GM23338 (cell line): ENCODE results near the gene AP2B1. TPM values are rescaled to one million over a fixed set of nuclear protein-coding genes. Genes with fewer than 3 reads are reported as not detected.

Experiments
- ATAC-seq: fragments of 200-7000 bp; cut with Tn5 transposase; 3 replicates; pipeline ENCODE4 v1.9.1; 2020
- DNase-seq: peaks from one replicate; pipeline ENCODE4 v3.0.0-alpha.2; 2015; ENCODE audit warnings: low spot score
- H2AFZ ChIP-seq: fragments of 200-600 bp; sonication (generic); 2 replicates; pipeline ENCODE4 v1.8.0; 2016; ENCODE audit warnings: antibody characterized with exemption, mild to moderate bottlenecking, moderate library complexity
- H3F3A ChIP-seq: fragments of 200-600 bp; sonication (generic); replicated peaks from 2 replicates; pipeline ENCODE4 v1.8.0; 2017; ENCODE audit warnings: antibody characterized with exemption, mixed run types, low read depth
- H3K27ac ChIP-seq: fragments of 200-600 bp; sonication (generic); 2 replicates; pipeline ENCODE4 v1.6.1; 2016; ENCODE audit warnings: low read depth
- H3K27me3 ChIP-seq: fragments of 200-600 bp; sonication (generic); 2 replicates; pipeline ENCODE4 v1.8.0; 2016; ENCODE audit warnings: mild to moderate bottlenecking, mixed run types, moderate library complexity; ENCODE audit not compliant: insufficient read depth
- H3K36me3 ChIP-seq: fragments of 200-600 bp; sonication (generic); 2 replicates; pipeline ENCODE4 v1.8.0; 2016; ENCODE audit warnings: mild to moderate bottlenecking; ENCODE audit not compliant: insufficient read depth
- H3K4me1 ChIP-seq: fragments of 200-600 bp; sonication (generic); 2 replicates; pipeline ENCODE4 v1.8.0; 2016; ENCODE audit warnings: mild to moderate bottlenecking, moderate library complexity; ENCODE audit not compliant: insufficient read depth
- H3K4me2 ChIP-seq: fragments of 200-600 bp; sonication (generic); 2 replicates; pipeline ENCODE4 v1.7.1; 2017; ENCODE audit warnings: mixed run types
- H3K4me3 ChIP-seq: fragments of 200-600 bp; sonication (generic); 2 replicates; pipeline ENCODE4 v1.6.1; 2016; ENCODE audit warnings: mixed run types
- H3K79me2 ChIP-seq: fragments of 200-600 bp; sonication (generic); replicated peaks from 2 replicates; pipeline ENCODE4 v1.8.0; 2017; ENCODE audit warnings: mild to moderate bottlenecking; ENCODE audit not compliant: insufficient read depth
- H3K9me2 ChIP-seq: fragments of 200-600 bp; sonication (generic); 2 replicates; pipeline ENCODE4 v1.8.0; 2017; ENCODE audit not compliant: insufficient read depth
- H4K20me1 ChIP-seq: fragments of 200-600 bp; sonication (generic); replicated peaks from 2 replicates; pipeline ENCODE4 v1.8.0; 2017; ENCODE audit warnings: mild to moderate bottlenecking; ENCODE audit not compliant: insufficient read depth
- H3K27ac Mint-ChIP-seq: 2 replicates; pipeline ENCODE4 v1.8.0; 2020; ENCODE audit warnings: inconsistent platforms, mild to moderate bottlenecking, moderate library complexity, mixed read lengths
- H3K27me3 Mint-ChIP-seq: 3 replicates; pipeline ENCODE4 v1.8.0; 2022; ENCODE audit warnings: low read depth, mild to moderate bottlenecking, moderate library complexity, mixed read lengths, inconsistent platforms; ENCODE audit not compliant: insufficient read depth, poor library complexity
- H3K36me3 Mint-ChIP-seq: 3 replicates; pipeline ENCODE4 v1.8.0; 2021; ENCODE audit warnings: low read depth, mild to moderate bottlenecking, inconsistent platforms, moderate library complexity, mixed read lengths
- H3K4me1 Mint-ChIP-seq: 3 replicates; pipeline ENCODE4 v1.8.0; 2020; ENCODE audit warnings: mild to moderate bottlenecking, inconsistent platforms, mixed read lengths
- H3K4me3 Mint-ChIP-seq: 3 replicates; pipeline ENCODE4 v1.8.0; 2021; ENCODE audit warnings: moderate library complexity, mild to moderate bottlenecking, inconsistent platforms, mixed read lengths
- H3K9me3 Mint-ChIP-seq: 3 replicates; pipeline ENCODE4 v1.8.0; 2020; ENCODE audit warnings: moderate library complexity, mild to moderate bottlenecking, inconsistent platforms, mixed read lengths
- CREB1 ChIP-seq: fragments of 250-450 bp; sonication (Bioruptor Pico); IDR thresholded peaks from 2 replicates; pipeline ENCODE4 v1.5.0; 2020; ENCODE audit warnings: low read depth, mild to moderate bottlenecking, moderate library complexity
- EZH2 ChIP-seq: fragments of 200-600 bp; sonication (generic); IDR thresholded peaks from one replicate; pipeline ENCODE4 v1.8.0; 2017; ENCODE audit warnings: antibody characterized with exemption, mild to moderate bottlenecking, low read depth; ENCODE audit not compliant: unreplicated experiment
- EZH2phosphoT487 ChIP-seq: fragments of 200-600 bp; sonication (generic); IDR thresholded peaks from one replicate; pipeline ENCODE4 v1.8.1; 2018; ENCODE audit warnings: antibody characterized with exemption; ENCODE audit not compliant: unreplicated experiment
- JUNB ChIP-seq: IDR thresholded peaks from one replicate; pipeline ENCODE4 v1.6.1; 2016; ENCODE audit warnings: antibody characterized with exemption; ENCODE audit not compliant: unreplicated experiment
- NANOG ChIP-seq: IDR thresholded peaks from 2 replicates; pipeline ENCODE4 v1.6.1; 2016; ENCODE audit warnings: antibody characterized with exemption, borderline replicate concordance
- POLR2AphosphoS5 ChIP-seq: IDR thresholded peaks from 2 replicates; pipeline ENCODE4 v1.6.1; 2016; ENCODE audit warnings: antibody characterized with exemption, low read depth
- STAT1 ChIP-seq: IDR thresholded peaks from one replicate; pipeline ENCODE4 v1.6.1; 2016; ENCODE audit warnings: antibody characterized with exemption; ENCODE audit not compliant: unreplicated experiment
- ZNF114 ChIP-seq: fragments of 250-450 bp; sonication (Bioruptor Pico); IDR thresholded peaks from 2 replicates; pipeline ENCODE4 v1.5.0; 2020; ENCODE audit warnings: mild to moderate bottlenecking, moderate library complexity
- ZNF331 ChIP-seq: fragments of 250-450 bp; sonication (Bioruptor Pico); IDR thresholded peaks from 2 replicates; pipeline ENCODE4 v1.5.0; 2020; ENCODE audit warnings: low read depth, mild to moderate bottlenecking, moderate library complexity
- polyA plus RNA-seq: library from polyadenylated mRNA; unstranded; fragments of >200 nt; fragmentation: Nextera tagmentation; extraction: Ambion mirVana; gene quantifications from 2 replicates; pipeline ENCODE4 v1.2.1, GENCODE V29; 2016
- total RNA-seq: library from RNA; depleted of rRNA; stranded (reverse); fragments of >200 nt; shearing (Covaris generic); gene quantifications from 2 replicates; pipeline ENCODE4 v1.2.3, GENCODE V29; 2014
- TF ChIP-seq, protein P1 (sequence below): IDR thresholded peaks from 2 replicates; pipeline ENCODE4 v1.6.1; 2016; ENCODE audit warnings: antibody characterized with exemption
- TF ChIP-seq, protein P2 (sequence below): IDR thresholded peaks from one replicate; pipeline ENCODE4 v1.6.1; 2018; ENCODE audit warnings: antibody characterized with exemption; ENCODE audit not compliant: unreplicated experiment
- TF ChIP-seq, protein P3 (sequence below), 2 experiments: fragments of 200-600 bp in 1 of 2; sonication (generic) in 1 of 2; conservative IDR thresholded peaks; 2 replicates each; pipeline versions ENCODE4 v1.5.1 to v1.6.1; 2016 to 2017; ENCODE audit warnings: antibody characterized with exemption in 2 of 2, low read depth in 2 of 2, mild to moderate bottlenecking in 2 of 2, moderate library complexity in 1 of 2
- TF ChIP-seq, protein P4 (sequence below): fragments of 250-450 bp; sonication (Bioruptor Pico); IDR thresholded peaks from 2 replicates; pipeline ENCODE4 v1.5.0; 2020; ENCODE audit warnings: mild to moderate bottlenecking, moderate library complexity

AP2B1 gene
- total and polyA plus RNA-seq, 2 experiments from 2014 or later, result 89.7 to 144 TPM

DNA sequence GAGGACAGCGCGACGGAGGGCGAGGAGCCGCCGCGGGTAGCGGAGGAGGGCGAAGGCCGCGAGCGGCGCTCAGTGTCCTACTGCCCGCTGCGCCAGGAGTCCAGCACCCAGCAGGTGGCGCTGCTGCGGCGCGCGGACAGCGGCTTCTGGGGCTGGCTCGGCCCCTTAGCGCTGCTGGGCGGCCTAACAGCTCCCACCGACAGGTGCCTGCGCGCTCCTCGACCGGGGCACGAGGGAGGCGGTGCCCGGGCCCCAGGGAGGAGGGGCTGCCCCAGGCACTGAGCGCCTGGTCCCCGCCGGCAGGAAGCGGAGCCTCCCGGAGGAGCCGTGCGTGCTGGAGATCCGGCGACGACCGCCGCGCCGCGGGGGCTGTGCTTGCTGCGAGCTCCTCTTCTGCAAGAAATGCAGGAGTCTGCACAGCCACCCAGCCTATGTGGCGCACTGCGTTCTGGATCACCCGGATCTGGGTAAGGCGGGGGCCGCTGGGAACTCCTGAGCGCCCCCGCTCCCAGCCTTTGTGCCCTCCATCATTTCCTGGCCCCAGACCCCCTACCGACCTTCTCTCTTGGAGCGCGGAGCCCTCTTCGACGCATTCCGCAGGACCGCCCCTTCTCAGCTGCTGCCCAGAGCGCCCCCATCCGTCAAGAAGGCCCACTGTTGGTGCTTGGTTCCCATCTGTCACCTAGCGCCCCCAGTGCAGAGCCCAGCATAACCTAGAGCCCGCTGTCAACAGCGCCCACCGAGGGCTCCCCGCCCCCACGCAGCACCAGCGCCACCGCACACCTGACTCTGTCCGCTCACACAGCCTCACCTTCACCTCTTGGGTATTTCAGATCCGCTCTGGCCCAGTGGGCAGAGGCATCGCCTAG, 177.2 kb downstream of the AP2B1 start:
- Mint-ChIP-seq H3K36me3 (no peaks in the 10 kb centered on the region), H3K4me3 (peak overlapping the region; percentile 82), H3K9me3 (no peaks in the 10 kb centered on the region; the same call in 1 of the 3 replicates), H3K27ac (no peak overlapping the region), H3K4me1 (peaks cover 17% of the 10 kb centered on the region), H3K27me3 (peaks cover 5% of the 10 kb centered on the region)
- no peaks in the 10 kb centered on the region for H4K20me1 ChIP-seq
- DNase-seq (peak; percentile 96), ATAC-seq (peak; percentile 87)
- TF ChIP-seq ZNF331 (CRISPR knock-in tag), result no peak
- TF ChIP-seq, protein P1, sequence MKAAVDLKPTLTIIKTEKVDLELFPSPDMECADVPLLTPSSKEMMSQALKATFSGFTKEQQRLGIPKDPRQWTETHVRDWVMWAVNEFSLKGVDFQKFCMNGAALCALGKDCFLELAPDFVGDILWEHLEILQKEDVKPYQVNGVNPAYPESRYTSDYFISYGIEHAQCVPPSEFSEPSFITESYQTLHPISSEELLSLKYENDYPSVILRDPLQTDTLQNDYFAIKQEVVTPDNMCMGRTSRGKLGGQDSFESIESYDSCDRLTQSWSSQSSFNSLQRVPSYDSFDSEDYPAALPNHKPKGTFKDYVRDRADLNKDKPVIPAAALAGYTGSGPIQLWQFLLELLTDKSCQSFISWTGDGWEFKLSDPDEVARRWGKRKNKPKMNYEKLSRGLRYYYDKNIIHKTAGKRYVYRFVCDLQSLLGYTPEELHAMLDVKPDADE, result peak; percentile 22; the same call in 1 of the 2 replicates
- no peak for TF ChIP-seq ZNF114 (CRISPR knock-in tag)
- no peak for TF ChIP-seq STAT1
- TF ChIP-seq, protein P2, sequence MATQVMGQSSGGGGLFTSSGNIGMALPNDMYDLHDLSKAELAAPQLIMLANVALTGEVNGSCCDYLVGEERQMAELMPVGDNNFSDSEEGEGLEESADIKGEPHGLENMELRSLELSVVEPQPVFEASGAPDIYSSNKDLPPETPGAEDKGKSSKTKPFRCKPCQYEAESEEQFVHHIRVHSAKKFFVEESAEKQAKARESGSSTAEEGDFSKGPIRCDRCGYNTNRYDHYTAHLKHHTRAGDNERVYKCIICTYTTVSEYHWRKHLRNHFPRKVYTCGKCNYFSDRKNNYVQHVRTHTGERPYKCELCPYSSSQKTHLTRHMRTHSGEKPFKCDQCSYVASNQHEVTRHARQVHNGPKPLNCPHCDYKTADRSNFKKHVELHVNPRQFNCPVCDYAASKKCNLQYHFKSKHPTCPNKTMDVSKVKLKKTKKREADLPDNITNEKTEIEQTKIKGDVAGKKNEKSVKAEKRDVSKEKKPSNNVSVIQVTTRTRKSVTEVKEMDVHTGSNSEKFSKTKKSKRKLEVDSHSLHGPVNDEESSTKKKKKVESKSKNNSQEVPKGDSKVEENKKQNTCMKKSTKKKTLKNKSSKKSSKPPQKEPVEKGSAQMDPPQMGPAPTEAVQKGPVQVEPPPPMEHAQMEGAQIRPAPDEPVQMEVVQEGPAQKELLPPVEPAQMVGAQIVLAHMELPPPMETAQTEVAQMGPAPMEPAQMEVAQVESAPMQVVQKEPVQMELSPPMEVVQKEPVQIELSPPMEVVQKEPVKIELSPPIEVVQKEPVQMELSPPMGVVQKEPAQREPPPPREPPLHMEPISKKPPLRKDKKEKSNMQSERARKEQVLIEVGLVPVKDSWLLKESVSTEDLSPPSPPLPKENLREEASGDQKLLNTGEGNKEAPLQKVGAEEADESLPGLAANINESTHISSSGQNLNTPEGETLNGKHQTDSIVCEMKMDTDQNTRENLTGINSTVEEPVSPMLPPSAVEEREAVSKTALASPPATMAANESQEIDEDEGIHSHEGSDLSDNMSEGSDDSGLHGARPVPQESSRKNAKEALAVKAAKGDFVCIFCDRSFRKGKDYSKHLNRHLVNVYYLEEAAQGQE, result no peak
- no peak for TF ChIP-seq EZH2phosphoT487
- TF ChIP-seq POLR2AphosphoS5, result peak; percentile 53; the same call in 1 of the 2 replicates
- TF ChIP-seq CREB1 (CRISPR knock-in tag), result peak; percentile 27; the same call in 1 of the 2 replicates
- TF ChIP-seq EZH2, result no peak
- TF ChIP-seq JUNB, result no peak
- TF ChIP-seq, protein P3, sequence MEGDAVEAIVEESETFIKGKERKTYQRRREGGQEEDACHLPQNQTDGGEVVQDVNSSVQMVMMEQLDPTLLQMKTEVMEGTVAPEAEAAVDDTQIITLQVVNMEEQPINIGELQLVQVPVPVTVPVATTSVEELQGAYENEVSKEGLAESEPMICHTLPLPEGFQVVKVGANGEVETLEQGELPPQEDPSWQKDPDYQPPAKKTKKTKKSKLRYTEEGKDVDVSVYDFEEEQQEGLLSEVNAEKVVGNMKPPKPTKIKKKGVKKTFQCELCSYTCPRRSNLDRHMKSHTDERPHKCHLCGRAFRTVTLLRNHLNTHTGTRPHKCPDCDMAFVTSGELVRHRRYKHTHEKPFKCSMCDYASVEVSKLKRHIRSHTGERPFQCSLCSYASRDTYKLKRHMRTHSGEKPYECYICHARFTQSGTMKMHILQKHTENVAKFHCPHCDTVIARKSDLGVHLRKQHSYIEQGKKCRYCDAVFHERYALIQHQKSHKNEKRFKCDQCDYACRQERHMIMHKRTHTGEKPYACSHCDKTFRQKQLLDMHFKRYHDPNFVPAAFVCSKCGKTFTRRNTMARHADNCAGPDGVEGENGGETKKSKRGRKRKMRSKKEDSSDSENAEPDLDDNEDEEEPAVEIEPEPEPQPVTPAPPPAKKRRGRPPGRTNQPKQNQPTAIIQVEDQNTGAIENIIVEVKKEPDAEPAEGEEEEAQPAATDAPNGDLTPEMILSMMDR (conservative IDR thresholded peaks at IDR 0.05; ENCODE audit: low read depth in 2 of 2), result peak; percentile 62 to 93
- TF ChIP-seq, protein P4, sequence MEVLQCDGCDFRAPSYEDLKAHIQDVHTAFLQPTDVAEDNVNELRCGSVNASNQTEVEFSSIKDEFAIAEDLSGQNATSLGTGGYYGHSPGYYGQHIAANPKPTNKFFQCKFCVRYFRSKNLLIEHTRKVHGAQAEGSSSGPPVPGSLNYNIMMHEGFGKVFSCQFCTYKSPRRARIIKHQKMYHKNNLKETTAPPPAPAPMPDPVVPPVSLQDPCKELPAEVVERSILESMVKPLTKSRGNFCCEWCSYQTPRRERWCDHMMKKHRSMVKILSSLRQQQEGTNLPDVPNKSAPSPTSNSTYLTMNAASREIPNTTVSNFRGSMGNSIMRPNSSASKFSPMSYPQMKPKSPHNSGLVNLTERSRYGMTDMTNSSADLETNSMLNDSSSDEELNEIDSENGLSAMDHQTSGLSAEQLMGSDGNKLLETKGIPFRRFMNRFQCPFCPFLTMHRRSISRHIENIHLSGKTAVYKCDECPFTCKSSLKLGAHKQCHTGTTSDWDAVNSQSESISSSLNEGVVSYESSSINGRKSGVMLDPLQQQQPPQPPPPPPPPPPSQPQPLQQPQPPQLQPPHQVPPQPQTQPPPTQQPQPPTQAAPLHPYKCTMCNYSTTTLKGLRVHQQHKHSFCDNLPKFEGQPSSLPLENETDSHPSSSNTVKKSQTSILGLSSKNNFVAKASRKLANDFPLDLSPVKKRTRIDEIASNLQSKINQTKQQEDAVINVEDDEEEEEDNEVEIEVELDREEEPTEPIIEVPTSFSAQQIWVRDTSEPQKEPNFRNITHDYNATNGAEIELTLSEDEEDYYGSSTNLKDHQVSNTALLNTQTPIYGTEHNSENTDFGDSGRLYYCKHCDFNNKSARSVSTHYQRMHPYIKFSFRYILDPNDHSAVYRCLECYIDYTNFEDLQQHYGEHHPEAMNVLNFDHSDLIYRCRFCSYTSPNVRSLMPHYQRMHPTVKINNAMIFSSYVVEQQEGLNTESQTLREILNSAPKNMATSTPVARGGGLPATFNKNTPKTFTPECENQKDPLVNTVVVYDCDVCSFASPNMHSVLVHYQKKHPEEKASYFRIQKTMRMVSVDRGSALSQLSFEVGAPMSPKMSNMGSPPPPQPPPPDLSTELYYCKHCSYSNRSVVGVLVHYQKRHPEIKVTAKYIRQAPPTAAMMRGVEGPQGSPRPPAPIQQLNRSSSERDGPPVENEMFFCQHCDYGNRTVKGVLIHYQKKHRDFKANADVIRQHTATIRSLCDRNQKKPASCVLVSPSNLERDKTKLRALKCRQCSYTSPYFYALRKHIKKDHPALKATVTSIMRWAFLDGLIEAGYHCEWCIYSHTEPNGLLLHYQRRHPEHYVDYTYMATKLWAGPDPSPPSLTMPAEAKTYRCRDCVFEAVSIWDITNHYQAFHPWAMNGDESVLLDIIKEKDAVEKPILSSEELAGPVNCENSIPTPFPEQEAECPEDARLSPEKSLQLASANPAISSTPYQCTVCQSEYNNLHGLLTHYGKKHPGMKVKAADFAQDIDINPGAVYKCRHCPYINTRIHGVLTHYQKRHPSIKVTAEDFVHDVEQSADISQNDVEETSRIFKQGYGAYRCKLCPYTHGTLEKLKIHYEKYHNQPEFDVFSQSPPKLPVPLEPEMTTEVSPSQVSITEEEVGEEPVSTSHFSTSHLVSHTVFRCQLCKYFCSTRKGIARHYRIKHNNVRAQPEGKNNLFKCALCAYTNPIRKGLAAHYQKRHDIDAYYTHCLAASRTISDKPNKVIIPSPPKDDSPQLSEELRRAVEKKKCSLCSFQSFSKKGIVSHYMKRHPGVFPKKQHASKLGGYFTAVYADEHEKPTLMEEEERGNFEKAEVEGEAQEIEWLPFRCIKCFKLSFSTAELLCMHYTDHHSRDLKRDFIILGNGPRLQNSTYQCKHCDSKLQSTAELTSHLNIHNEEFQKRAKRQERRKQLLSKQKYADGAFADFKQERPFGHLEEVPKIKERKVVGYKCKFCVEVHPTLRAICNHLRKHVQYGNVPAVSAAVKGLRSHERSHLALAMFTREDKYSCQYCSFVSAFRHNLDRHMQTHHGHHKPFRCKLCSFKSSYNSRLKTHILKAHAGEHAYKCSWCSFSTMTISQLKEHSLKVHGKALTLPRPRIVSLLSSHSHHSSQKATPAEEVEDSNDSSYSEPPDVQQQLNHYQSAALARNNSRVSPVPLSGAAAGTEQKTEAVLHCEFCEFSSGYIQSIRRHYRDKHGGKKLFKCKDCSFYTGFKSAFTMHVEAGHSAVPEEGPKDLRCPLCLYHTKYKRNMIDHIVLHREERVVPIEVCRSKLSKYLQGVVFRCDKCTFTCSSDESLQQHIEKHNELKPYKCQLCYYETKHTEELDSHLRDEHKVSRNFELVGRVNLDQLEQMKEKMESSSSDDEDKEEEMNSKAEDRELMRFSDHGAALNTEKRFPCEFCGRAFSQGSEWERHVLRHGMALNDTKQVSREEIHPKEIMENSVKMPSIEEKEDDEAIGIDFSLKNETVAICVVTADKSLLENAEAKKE (CRISPR knock-in tag), result no peak
- no peak for TF ChIP-seq NANOG
- no peaks in the 10 kb centered on the region for H3K27me3 ChIP-seq
- H3F3A ChIP-seq, result peaks cover 4% of the 10 kb centered on the region; the same call in 1 of the 2 replicates
- H3K36me3 ChIP-seq, result no peaks in the 10 kb centered on the region
- no peaks in the 10 kb centered on the region for H3K79me2 ChIP-seq
- peaks cover 6% of the 10 kb centered on the region; the same call in 1 of the 2 replicates for H3K4me1 ChIP-seq
- H3K9me2 ChIP-seq, result no peaks in the 10 kb centered on the region
- H3K27ac ChIP-seq, result no peak overlapping the region
- H2AFZ ChIP-seq, result peak overlapping the region; percentile 94
- H3K4me2 ChIP-seq, result peak overlapping the region; percentile 83
- peak overlapping the region; percentile 65 for H3K4me3 ChIP-seq
